ENCODE results near the gene MRPL2.

- TF ChIP-seq CTCF (conservative IDR thresholded peaks at IDR 0.05) (no peak), ZFX (IDR thresholded peaks at IDR 0.05) (no peak)
These were observed 22.5 kb downstream of the MRPL2 start for GRCh38 chr6:43036712-43037111.
